IMR-90 (cell line): Measurements from ENCODE around the gene TDRD7. TPM values are rescaled to one million over a fixed set of nuclear protein-coding genes. Genes with fewer than 3 reads are reported as not detected.

ENCODE experiments used
- ATAC-seq: fragments of 200-7000 bp; cut with Tn5 transposase; 2 replicates; pipeline ENCODE4 v1.9.1; 2020; ENCODE audit warnings: low read depth, mild to moderate bottlenecking, moderate library complexity
- BruUV-seq: library from RNA; stranded (reverse); fragments of 400-500 nt; replicated peaks from 2 replicates; lab custom pipeline; 2021; lab: Mats Ljungman, UMichigan
- CTCF ChIA-PET: fragments of 300-600 bp; formaldehyde crosslinking; extraction: SDS; loops from one replicate; lab custom pipeline; 2021; ENCODE audit warnings: antibody characterized with exemption; lab: Yijun Ruan, JAX
- POLR2A ChIA-PET: fragments of 300-600 bp; sonication (Branson Sonifier 250); formaldehyde crosslinking; loops from one replicate; lab custom pipeline; 2022; ENCODE audit warnings: antibody characterized with exemption; ENCODE audit not compliant: unreplicated experiment; lab: Charles Lee
- DNase-seq: peaks from one replicate; pipeline ENCODE4 v3.0.0; 2013
- H2AFZ ChIP-seq: replicated peaks from 2 replicates; pipeline ENCODE3; 2013; ENCODE audit warnings: low read length, mild to moderate bottlenecking; ENCODE audit not compliant: poor library complexity
- H2AK5ac ChIP-seq: 2 replicates; pipeline ENCODE4 v1.6.1; 2013; ENCODE audit warnings: low read depth, low read length, inconsistent platforms
- H2AK9ac ChIP-seq: replicated peaks from 2 replicates; pipeline ENCODE3; 2013; ENCODE audit warnings: mild to moderate bottlenecking, low read depth, low read length, moderate library complexity; ENCODE audit not compliant: poor library complexity
- H2BK120ac ChIP-seq: 2 replicates; pipeline ENCODE4 v1.6.1; 2013; ENCODE audit warnings: low read depth, low read length, inconsistent platforms
- H2BK15ac ChIP-seq: 3 replicates; pipeline ENCODE4 v1.6.1; 2013; ENCODE audit warnings: low read depth, low read length, inconsistent platforms
- H2BK20ac ChIP-seq: 2 replicates; pipeline ENCODE4 v1.6.1; 2013; ENCODE audit warnings: low read depth, mild to moderate bottlenecking, inconsistent platforms, low read length, moderate library complexity
- H2BK5ac ChIP-seq: 2 replicates; pipeline ENCODE4 v1.6.1; 2013; ENCODE audit warnings: mild to moderate bottlenecking, low read depth, low read length, inconsistent platforms; ENCODE audit not compliant: poor library complexity, severe bottlenecking
- H3K14ac ChIP-seq: replicated peaks from 2 replicates; pipeline ENCODE4 v1.6.1; 2013; ENCODE audit warnings: low read depth, low read length, inconsistent platforms
- H3K18ac ChIP-seq: 2 replicates; pipeline ENCODE4 v1.6.1; 2013; ENCODE audit warnings: low read depth, low read length, control low read depth
- H3K23ac ChIP-seq: 2 replicates; pipeline ENCODE4 v1.6.1; 2013; ENCODE audit warnings: low read depth, low read length, inconsistent platforms
- H3K27ac ChIP-seq: 2 replicates; pipeline ENCODE4 v1.5.1; 2013; ENCODE audit warnings: mild to moderate bottlenecking, control low read depth, low read length; ENCODE audit not compliant: insufficient read depth
- H3K27me3 ChIP-seq: 2 replicates; pipeline ENCODE4 v1.6.1; 2013; ENCODE audit warnings: low read length; ENCODE audit not compliant: control insufficient read depth, insufficient read depth
- H3K36me3 ChIP-seq: 2 replicates; pipeline ENCODE4 v1.6.1; 2013; ENCODE audit warnings: low read length, mixed read lengths; ENCODE audit not compliant: control insufficient read depth, insufficient read depth
- H3K4ac ChIP-seq: 2 replicates; pipeline ENCODE4 v1.6.1; 2013; ENCODE audit warnings: low read depth, low read length, inconsistent platforms
- H3K4me1 ChIP-seq: 2 replicates; pipeline ENCODE4 v1.6.1; 2013; ENCODE audit warnings: low read length, mixed read lengths; ENCODE audit not compliant: control insufficient read depth, insufficient read depth
- H3K4me2 ChIP-seq: 2 replicates; pipeline ENCODE4 v1.6.1; 2013; ENCODE audit warnings: low read depth, mild to moderate bottlenecking, control low read depth, low read length, moderate library complexity
- H3K4me3 ChIP-seq: 2 replicates; pipeline ENCODE4 v1.5.1; 2013; ENCODE audit warnings: low read depth, mild to moderate bottlenecking, control low read depth, low read length, moderate library complexity; ENCODE audit not compliant: insufficient read depth
- H3K56ac ChIP-seq: 2 replicates; pipeline ENCODE4 v1.6.1; 2013; ENCODE audit warnings: low read length, inconsistent platforms; ENCODE audit not compliant: insufficient read depth; ENCODE audit errors: extremely low read depth
- H3K79me1 ChIP-seq, 2 experiments: 2 replicates each; pipeline ENCODE4 v1.6.1; 2013; ENCODE audit warnings: low read length in 2 of 2, inconsistent platforms in 1 of 2, low read depth in 1 of 2
- H3K9ac ChIP-seq: 2 replicates; pipeline ENCODE4 v1.6.1; 2013; ENCODE audit warnings: low read depth, low read length, control low read depth
- H3K9me1 ChIP-seq: 2 replicates; pipeline ENCODE4 v1.6.1; 2013; ENCODE audit warnings: low read length, inconsistent platforms; ENCODE audit not compliant: insufficient read depth
- H3K9me3 ChIP-seq: 2 replicates; pipeline ENCODE4 v1.6.1; 2013; ENCODE audit warnings: low read length; ENCODE audit not compliant: control insufficient read depth, insufficient read depth
- H4K20me1 ChIP-seq: 2 replicates; pipeline ENCODE4 v1.6.1; 2013; ENCODE audit warnings: low read length, inconsistent platforms; ENCODE audit not compliant: insufficient read depth
- H4K5ac ChIP-seq: 2 replicates; pipeline ENCODE4 v1.6.1; 2013; ENCODE audit warnings: mild to moderate bottlenecking, low read depth, low read length, control low read depth
- H4K8ac ChIP-seq, 2 experiments: 2 replicates each; pipeline ENCODE4 v1.6.1; 2013; ENCODE audit warnings: low read depth in 2 of 2, low read length in 2 of 2, control low read depth in 1 of 2, inconsistent platforms in 1 of 2
- H4K91ac ChIP-seq: 2 replicates; pipeline ENCODE4 v1.6.1; 2013; ENCODE audit warnings: low read depth, low read length, inconsistent platforms; ENCODE audit not compliant: insufficient read depth
- BHLHE40 ChIP-seq: fragments of 150-350 bp; IDR thresholded peaks from 2 replicates; pipeline ENCODE4 v1.6.1; 2016; ENCODE audit warnings: mild to moderate bottlenecking, low read depth, low read length
- CEBPB ChIP-seq: IDR thresholded peaks from 2 replicates; pipeline ENCODE4 v1.6.1; 2012; ENCODE audit warnings: low read depth, low read length, improper control_type of control experiment
- CHD1 ChIP-seq: IDR thresholded peaks from 2 replicates; pipeline ENCODE4 v1.6.1; 2012; ENCODE audit warnings: low read depth, low read length, improper control_type of control experiment
- CTCF ChIP-seq: conservative IDR thresholded peaks from 2 replicates; pipeline ENCODE4 v1.5.1; 2012; ENCODE audit warnings: mild to moderate bottlenecking, low read depth, low read length, improper control_type of control experiment
- ELK1 ChIP-seq: fragments of 150-350 bp; IDR thresholded peaks from 2 replicates; pipeline ENCODE4 v1.6.1; 2016; ENCODE audit warnings: low read depth, mild to moderate bottlenecking, low read length, moderate library complexity, borderline replicate concordance
- FOS ChIP-seq: fragments of 150-350 bp; IDR thresholded peaks from 2 replicates; pipeline ENCODE4 v1.6.1; 2016; ENCODE audit warnings: low read depth, low read length
- MAFK ChIP-seq: IDR thresholded peaks from 2 replicates; pipeline ENCODE4 v1.6.1; 2012; ENCODE audit warnings: low read depth, low read length, improper control_type of control experiment
- MAZ ChIP-seq: IDR thresholded peaks from 2 replicates; pipeline ENCODE4 v1.6.1; 2012; ENCODE audit warnings: low read depth, mild to moderate bottlenecking, low read length, improper control_type of control experiment, moderate library complexity, borderline replicate concordance
- MXI1 ChIP-seq: IDR thresholded peaks from 2 replicates; pipeline ENCODE4 v1.6.1; 2012; ENCODE audit warnings: low read depth, mild to moderate bottlenecking, low read length, moderate library complexity, borderline replicate concordance
- NFE2L2 ChIP-seq: fragments of 150-350 bp; IDR thresholded peaks from 2 replicates; pipeline ENCODE4 v1.6.1; 2016; ENCODE audit warnings: low read depth, mild to moderate bottlenecking, low read length
- POLR2A ChIP-seq: IDR thresholded peaks from 2 replicates; pipeline ENCODE4 v1.6.1; 2012; ENCODE audit warnings: mild to moderate bottlenecking, low read depth, low read length
- RAD21 ChIP-seq: IDR thresholded peaks from 2 replicates; pipeline ENCODE4 v1.6.1; 2012; ENCODE audit warnings: low read length, improper control_type of control experiment
- RCOR1 ChIP-seq: IDR thresholded peaks from 2 replicates; pipeline ENCODE4 v1.6.1; 2012; ENCODE audit warnings: mild to moderate bottlenecking, low read length, improper control_type of control experiment; ENCODE audit not compliant: insufficient replicate concordance
- RFX5 ChIP-seq: IDR thresholded peaks from 2 replicates; pipeline ENCODE4 v1.8.0; 2012; ENCODE audit warnings: low read depth, mild to moderate bottlenecking, low read length, moderate library complexity
- SMC3 ChIP-seq: fragments of 150-350 bp; IDR thresholded peaks from 2 replicates; pipeline ENCODE4 v1.6.1; 2016; ENCODE audit warnings: low read depth, mild to moderate bottlenecking, antibody characterized with exemption, low read length, moderate library complexity
- USF2 ChIP-seq: fragments of 150-350 bp; IDR thresholded peaks from 2 replicates; pipeline ENCODE4 v1.6.1; 2017; ENCODE audit warnings: mild to moderate bottlenecking, antibody characterized with exemption, low read length, low read depth
- WGBS, 2 experiments: methylation state at CpG; one replicate each; pipeline versions ENCODE4 v1.1.5 to v1.1.7; 2013; ENCODE audit warnings: missing lambda C conversion rate in 2 of 2; ENCODE audit not compliant: insufficient read length in 1 of 2; ENCODE audit errors: extremely low coverage in 2 of 2; 5-methylcytosine and 5-hydroxymethylcytosine counted together
- dilution Hi-C: fragments of 300-500 bp; cut with HindIII; formaldehyde crosslinking; loops from one replicate; pipeline ENCODE4 v1.14.3; 2018; ENCODE audit warnings: low sequenced_read_pairs; ENCODE audit not compliant: unreplicated experiment
- in situ Hi-C: fragments of 300-500 bp; cut with MboI; formaldehyde crosslinking; loops from 3 replicates; pipeline ENCODE4 v1.14.3; 2019; ENCODE audit warnings: low sequenced_read_pairs, inconsistent platforms, mixed read lengths
- intact Hi-C: fragments of 100-400 bp; cut with micrococcal nuclease; formaldehyde crosslinking; loops from 2 replicates; pipeline ENCODE4 v1.10.0; 2022
- polyA plus RNA-seq, 3 experiments: library from polyadenylated mRNA; depleted of rRNA; stranded (reverse); fragments of >200 nt; gene quantifications; 2 replicates each; pipeline ENCODE4 v1.2.3, GENCODE V29; 2012; ENCODE audit warnings: low replicate concordance in 1 of 3
- total RNA-seq: library from RNA; depleted of rRNA; stranded (reverse); fragments of >200 nt; gene quantifications from 2 replicates; pipeline ENCODE4 v1.2.3, GENCODE V29; 2012

Gene TDRD7
- total and polyA plus RNA-seq, 2 of the 4 experiments (the other 2 are of a cell fraction) = 4.4 to 9.7 TPM

GRCh38 chr9:97534185-97534584, 122.3 kb downstream of the TDRD7 start:
- Histone ChIP-seq H4K5ac (no peak overlapping the region), H3K9ac (no peak overlapping the region), H2BK120ac (no peak overlapping the region), H3K4me3 (no peak overlapping the region), H3K14ac (no peak overlapping the region), H3K4me2 (no peak overlapping the region), H3K18ac (no peak overlapping the region), H4K91ac (no peak overlapping the region), H3K9me3 (0 out of 2 replicates have a peak, but pooled peaks cover 4% of the 10 kb centered on the region), H3K4ac (no peak overlapping the region), H2BK20ac (no peak overlapping the region), H4K20me1 (no peaks in the 10 kb centered on the region), H3K23ac (no peak overlapping the region), H2BK5ac (no peak overlapping the region), H2AFZ (no peak overlapping the region), H3K79me1 (no peaks in the 10 kb centered on the region), H4K8ac (no peak overlapping the region), H3K4me1 (peaks cover 9% of the 10 kb centered on the region), H2AK9ac (no peak overlapping the region), H3K9me1 (peaks cover 2% of the 10 kb centered on the region), H3K27me3 (no peaks in the 10 kb centered on the region), H3K36me3 (peaks cover 2% of the 10 kb centered on the region; the same call in 1 of the 2 replicates), H3K27ac (no peak overlapping the region), H3K56ac (no peak overlapping the region), H2AK5ac (no peak overlapping the region), H2BK15ac (no peak overlapping the region)
- BruUV-seq = no TSS peak
- DNase-seq = no peak
- no CpG with 5 or more reads among the region's 3 CpGs for WGBS, 2 experiments
- in situ Hi-C loops = no loop called here
- no peak for ATAC-seq
- dilution Hi-C loops = no loop called here
- ChIA-PET CTCF (no interaction called here), POLR2A (interaction anchor here (1.2 kb wide), 1 partner anchor 9 kb away, joined by 4 read pairs; no protein-coding TSS in a partner anchor)
- intact Hi-C loops = no loop called here
- TF ChIP-seq MAFK (no peak), POLR2A (no peak), SMC3 (no peak), FOS (no peak), NFE2L2 (no peak), ELK1 (no peak), CEBPB (no peak), USF2 (no peak), RCOR1 (no peak), BHLHE40 (no peak), CHD1 (no peak), CTCF (no peak), MXI1 (no peak), RAD21 (no peak), RFX5 (no peak), MAZ (no peak)
